Heart right ventricle (tissue), 16 donors: Measurements from ENCODE around the gene DOK1. TPM values are rescaled to one million over a fixed set of nuclear protein-coding genes. Genes with fewer than 3 reads are reported as not detected.

Source experiments
- ATAC-seq, 8 donors: fragments of 200-7000 bp; cut with Tn5 transposase; one replicate each; pipeline ENCODE4 v1.9.1; 2020; ENCODE audit warnings: mild to moderate bottlenecking in 8 of 8, moderate library complexity in 8 of 8, moderate number of reproducible peaks in 1 of 8
- DNase-seq, 2 donors: peaks; one replicate each; pipeline ENCODE4 v3.0.0-alpha.2; 2020
- H3K27ac ChIP-seq, 10 donors: fragments of 200-600 bp; sonication (generic) in 2 of 10; one replicate each; pipeline versions ENCODE4 v1.5.0 to v1.8.0; 2020 to 2022; ENCODE audit warnings: mild to moderate bottlenecking in 3 of 10
- H3K27me3 ChIP-seq, 7 donors: fragments of 200-600 bp; one replicate each; pipeline ENCODE4 v1.8.0; 2021 to 2022; ENCODE audit warnings: mild to moderate bottlenecking in 2 of 7
- H3K36me3 ChIP-seq, 9 donors: fragments of 200-600 bp; sonication (generic) in 1 of 9; one replicate each; pipeline versions ENCODE4 v1.5.0 to v1.8.0; 2020 to 2022; ENCODE audit warnings: mild to moderate bottlenecking in 2 of 9
- H3K4me1 ChIP-seq, 9 donors: fragments of 200-600 bp; sonication (generic) in 1 of 9; one replicate each; pipeline versions ENCODE4 v1.5.0 to v1.8.0; 2020 to 2022; ENCODE audit warnings: mild to moderate bottlenecking in 4 of 9
- H3K4me3 ChIP-seq, 10 donors: fragments of 200-600 bp; sonication (generic) in 2 of 10; one replicate each; pipeline versions ENCODE4 v1.5.0 to v1.8.0; 2020 to 2022; ENCODE audit warnings: mild to moderate bottlenecking in 7 of 10, moderate library complexity in 2 of 10
- H3K9me3 ChIP-seq, 11 donors: fragments of 200-600 bp in 10 of 11; sonication (generic) in 2 of 11; one replicate each; pipeline versions ENCODE4 v1.5.0 to v1.8.0; 2013 to 2022; ENCODE audit warnings: mild to moderate bottlenecking in 2 of 11, control low read depth in 1 of 11, moderate library complexity in 1 of 11
- CTCF ChIP-seq, 9 donors: fragments of 200-600 bp; sonication (generic) in 2 of 9; IDR thresholded peaks; one replicate each; pipeline versions ENCODE4 v1.5.0 to v1.8.0; 2021 to 2022; ENCODE audit warnings: antibody characterized with exemption in 9 of 9, mild to moderate bottlenecking in 5 of 9, moderate library complexity in 1 of 9
- WGBS, 2 donors: extraction: QIAGEN DNeasy Blood & Tissue Kit; methylation state at CpG; one replicate each; pipeline ENCODE4 v1.1.7; 2013; ENCODE audit warnings: inconsistent platforms in 1 of 2; 5-methylcytosine and 5-hydroxymethylcytosine counted together
- intact Hi-C, 10 donors: fragments of 100-400 bp; cut with DNase I; formaldehyde crosslinking; loops; one replicate each; pipeline versions ENCODE4 v1.11.1 to v1.14.2; 2022
- polyA plus RNA-seq, 2 donors: library from polyadenylated mRNA; stranded (reverse); fragments of 200-250 nt; gene quantifications; one replicate each; pipeline ENCODE4 v1.2.3, GENCODE V29; 2013
- total RNA-seq, 10 donors: library from RNA; stranded (reverse); fragmentation: NEBNext Ultra II Directional in 3 of 10; extraction: Animal tissue kit (Norgen Biotek cat#: 25700) in 3 of 10; gene quantifications; one replicate each; pipeline versions ENCODE4 v1.2.1 to v1.2.4, GENCODE V29; 2021 to 2023
- donor health status: Arrhythmogenic right ventricular cardiomyopathy.
- donor health status: ischemic (EF 13 %, LVEDD 7.1; RV severe dilation, severe dysfunction).
- donor health status: healthy with polysubstance abuse.
- donor health status: DM: no; HTN: yes; CAD: no.
- donor health status: DM: no; HTN: no; CAD: no.
- donor health status: ischemic (EF 25% LVEDD 6.9; RV normal size, moderate dysfunction).
- donor health status: ischemic (EF 25% LVEDD 5.7; RV mildly dilated, moderate dysfunction).
- donor health status: healthy.
- donor health status: DM: yes; HTN: yes; CAD: no.
- donor health status: Ischemic cardiomyopathy.
- donor health status: ischemic (EF 35%, LVEDD 5.7; RV mildly dilated, moderate dysfunction).
- donor health status: nonischemic (EF 11% LVEDD 7.7; RV severe dilation, severe dysfunction).
- donor health status: DM: yes; HTN: yes; CAD: no.
- donor health status: PGD.
- donor health status: ischemic (EF 29% LVEDD 5.4; RV normal size, mild dysfunction).
- donor health status: nonischemic (EF 23%, LVEDD 6.1; RV moderate dilation, normal function).

Gene DOK1
- total and polyA plus RNA-seq, 12 donors, result 1.9 to 7.7 (median 3.5) TPM

GRCh38 chr2:74566754-74567085, 12.2 kb downstream of the DOK1 start:
- peaks cover 0 to 25% (median 7%) of the 10 kb centered on the region in 7 donors for H3K27me3 ChIP-seq
- no peak overlapping the region for H3K4me3 ChIP-seq
- no peak for TF ChIP-seq CTCF (IDR thresholded peaks at IDR 0.05)
- no peaks in the 10 kb centered on the region for H3K9me3 ChIP-seq
- ATAC-seq (peak in 4 of 8 donors; percentile 11 to 52 (median 36)), DNase-seq (no peak)
- H3K36me3 ChIP-seq, result no peaks in the 10 kb centered on the region
- peak overlapping the region in 1 of 10 donors; percentile 0 for H3K27ac ChIP-seq
- H3K4me1 ChIP-seq, result peaks cover 0 to 33% (median 0%) of the 10 kb centered on the region in 9 donors
- intact Hi-C loops, result no loop called here

GRCh38 chr2:74567881-74568280, 13.4 kb downstream of the DOK1 start:
- Histone ChIP-seq H3K27me3 (peaks cover 0 to 24% (median 4%) of the 10 kb centered on the region in 7 donors), H3K27ac (no peak overlapping the region), H3K36me3 (no peaks in the 10 kb centered on the region), H3K4me3 (no peak overlapping the region), H3K9me3 (no peaks in the 10 kb centered on the region), H3K4me1 (peaks cover 0 to 33% (median 0%) of the 10 kb centered on the region in 9 donors)
- ATAC-seq, result no peak
- DNase-seq, result no peak
- TF ChIP-seq CTCF (IDR thresholded peaks at IDR 0.05), result no peak
- intact Hi-C loops, result no loop called here
- 85 to 92% methylated on average over 5 of the region's 5 CpGs for WGBS, 2 donors

GRCh38 chr2:74569686-74570085, 15.2 kb downstream of the DOK1 start:
- ATAC-seq (no peak), DNase-seq (no peak)
- H3K9me3 ChIP-seq, result no peaks in the 10 kb centered on the region
- peaks cover 0 to 8% (median 0%) of the 10 kb centered on the region in 7 donors for H3K27me3 ChIP-seq
- intact Hi-C loops, result no loop called here
- TF ChIP-seq CTCF (IDR thresholded peaks at IDR 0.05), result no peak
- 77 to 95% methylated on average over 1 of the region's 1 CpG for WGBS, 2 donors
- H3K27ac ChIP-seq, result no peak overlapping the region
- no peak overlapping the region for H3K4me3 ChIP-seq
- peaks cover 0 to 48% (median 0%) of the 10 kb centered on the region in 9 donors for H3K4me1 ChIP-seq
- no peaks in the 10 kb centered on the region for H3K36me3 ChIP-seq

GRCh38 chr2:74571058-74571457, 16.5 kb downstream of the DOK1 start:
- intact Hi-C loops, result no loop called here
- Histone ChIP-seq H3K4me3 (no peak overlapping the region), H3K9me3 (no peaks in the 10 kb centered on the region), H3K4me1 (peaks cover 0 to 55% (median 0%) of the 10 kb centered on the region in 9 donors), H3K27ac (peak overlapping the region in 1 of 10 donors; percentile 3), H3K27me3 (peaks cover 0 to 4% (median 0%) of the 10 kb centered on the region in 7 donors), H3K36me3 (no peaks in the 10 kb centered on the region)
- DNase-seq, result no peak
- no peak for TF ChIP-seq CTCF (IDR thresholded peaks at IDR 0.05)
- ATAC-seq, result no peak
- 76 to 82% methylated on average over 1 of the region's 1 CpG for WGBS, 2 donors
